Brain microvascular endothelial cell (primary cell): Measurements from ENCODE around the gene REPIN1.
A peak's percentile ranks its signal among the peaks of the same experiment; 100 is the strongest.

Experiments
- DNase-seq: peaks from one replicate; pipeline ENCODE4 v3.0.0-alpha.2; 2020
- H3K27ac ChIP-seq: fragments of 250-450 bp; sonication (Bioruptor Pico); 2 replicates; pipeline ENCODE4 v1.5.1; 2020; ENCODE audit warnings: mild to moderate bottlenecking, moderate library complexity
- H3K27me3 ChIP-seq: fragments of 250-450 bp; sonication (Bioruptor Pico); replicated peaks from 2 replicates; pipeline ENCODE4 v1.5.1; 2020; ENCODE audit warnings: mild to moderate bottlenecking
- H3K36me3 ChIP-seq: fragments of 250-450 bp; sonication (Bioruptor Pico); replicated peaks from 2 replicates; pipeline ENCODE4 v1.5.1; 2020; ENCODE audit warnings: mild to moderate bottlenecking
- H3K4me3 ChIP-seq: 2 replicates; pipeline ENCODE4 v1.5.1; 2011; ENCODE audit warnings: low read depth, mild to moderate bottlenecking, control low read depth, low read length, moderate library complexity
- CTCF ChIP-seq: IDR thresholded peaks from 2 replicates; pipeline ENCODE4 v1.5.1; 2011; ENCODE audit warnings: low read depth, mild to moderate bottlenecking, moderate library complexity, low read length, control low read depth, inconsistent platforms; ENCODE audit errors: missing control alignments
- in situ Hi-C: cut with HindIII; loops from 2 replicates; pipeline ENCODE4 v1.10.0; 2017; ENCODE audit warnings: low sequenced_read_pairs, low pct_ligation_motif_present

REPIN1 gene

GRCh38 chr7:150363370-150363769 is 5.3 kb upstream of the REPIN1 start:
- no peak for DNase-seq
- H3K27me3 ChIP-seq = no peaks in the 10 kb centered on the region
- H3K27ac ChIP-seq = no peak overlapping the region
- no peak for TF ChIP-seq CTCF
- H3K4me3 ChIP-seq = no peak overlapping the region
- H3K36me3 ChIP-seq = no peaks in the 10 kb centered on the region
- in situ Hi-C loops = no loop called here

GRCh38 chr7:150363872-150364271 is 4.8 kb upstream of the REPIN1 start:
- Histone ChIP-seq H3K27me3 (no peaks in the 10 kb centered on the region), H3K36me3 (no peaks in the 10 kb centered on the region), H3K4me3 (no peak overlapping the region), H3K27ac (no peak overlapping the region)
- TF ChIP-seq CTCF = no peak
- in situ Hi-C loops = no loop called here
- no peak for DNase-seq

GRCh38 chr7:150365194-150365593 is 3.4 kb upstream of the REPIN1 start:
- DNase-seq = no peak
- in situ Hi-C loops = no loop called here
- no peak overlapping the region for H3K27ac ChIP-seq
- H3K36me3 ChIP-seq = no peaks in the 10 kb centered on the region
- no peak for TF ChIP-seq CTCF
- H3K4me3 ChIP-seq = no peak overlapping the region
- no peaks in the 10 kb centered on the region for H3K27me3 ChIP-seq

- H3K4me3 ChIP-seq = no peak overlapping the region
- in situ Hi-C loops = no loop called here
- no peak for TF ChIP-seq CTCF
- H3K36me3 ChIP-seq = no peaks in the 10 kb centered on the region
- no peak for DNase-seq
- H3K27me3 ChIP-seq = no peaks in the 10 kb centered on the region
- no peak overlapping the region for H3K27ac ChIP-seq
Observed at GRCh38 chr7:150365673-150366398, 2.8 kb upstream of the REPIN1 start.

GRCh38 chr7:150367677-150368095 is 936 bp upstream of the REPIN1 start:
- in situ Hi-C loops = no loop called here
- H3K4me3 ChIP-seq = peak overlapping the region; percentile 83
- no peaks in the 10 kb centered on the region for H3K27me3 ChIP-seq
- DNase-seq = no peak
- peaks cover 14% of the 10 kb centered on the region for H3K36me3 ChIP-seq
- no peak for TF ChIP-seq CTCF
- no peak overlapping the region for H3K27ac ChIP-seq
